ENCODE results near the gene ANLN. TPM values are rescaled to one million over a fixed set of nuclear protein-coding genes. Genes with fewer than 3 reads are reported as not detected.
"Not testable (repeated sequence)": the region's sequence is repeated elsewhere in the genome, so short reads cannot be mapped to it uniquely, and the experiment has no call there.

ANLN gene
- total and polyA plus RNA-seq, 2 experiments from 2014 or later: 8.2 to 31.3 TPM

- no peaks in the 10 kb centered on the region for H3K9me2 ChIP-seq (replicated peaks; ENCODE audit: insufficient read depth)
- H3K79me2 ChIP-seq: peaks cover 6% of the 10 kb centered on the region
- H3K36me3 ChIP-seq (replicated peaks; ENCODE audit: insufficient read depth, low read depth): no peaks in the 10 kb centered on the region
- WGBS (ENCODE audit: low lambda C conversion rate, missing lambda C conversion rate): 89% methylated on average over 1 of the region's 1 CpG
- no peaks in the 10 kb centered on the region for H3K4me1 ChIP-seq (ENCODE audit: insufficient read depth)
- TF ChIP-seq EZH2phosphoT487 (IDR thresholded peaks at IDR 0.05; ENCODE audit: low read depth, severe bottlenecking, unreplicated experiment) (no peak), EZH2 (IDR thresholded peaks at IDR 0.05; ENCODE audit: borderline replicate concordance) (no peak), CTCF (IDR thresholded peaks at IDR 0.05; ENCODE audit: poor library complexity) (no peak)
- no peaks in the 10 kb centered on the region for H4K20me1 ChIP-seq (ENCODE audit: insufficient read depth, poor library complexity, severe bottlenecking)
- H2AFZ ChIP-seq: no peak overlapping the region
- H3K4me3 ChIP-seq: no peak overlapping the region
- H3K27me3 ChIP-seq: no peaks in the 10 kb centered on the region
- H3K9me3 ChIP-seq (ENCODE audit: low read depth): no peaks in the 10 kb centered on the region
- H3K27ac ChIP-seq: no peak overlapping the region
- H3K4me2 ChIP-seq: no peak overlapping the region
- DNase-seq (ENCODE audit: low spot score): no peak
Observed at GRCh38 chr7:36369171-36369570, 20.5 kb upstream of the ANLN start.

- H3K9me2 ChIP-seq (replicated peaks; ENCODE audit: insufficient read depth): no peaks in the 10 kb centered on the region
- 91% methylated on average over 2 of the region's 2 CpGs for WGBS (ENCODE audit: low lambda C conversion rate, missing lambda C conversion rate)
- H3K79me2 ChIP-seq: peaks cover 6% of the 10 kb centered on the region
- no peaks in the 10 kb centered on the region for H3K9me3 ChIP-seq (ENCODE audit: low read depth)
- no peak overlapping the region for H2AFZ ChIP-seq
- no peaks in the 10 kb centered on the region for H3K27me3 ChIP-seq
- no peaks in the 10 kb centered on the region for H3K36me3 ChIP-seq (replicated peaks; ENCODE audit: insufficient read depth, low read depth)
- no peak overlapping the region for H3K4me2 ChIP-seq
- H4K20me1 ChIP-seq (ENCODE audit: insufficient read depth, poor library complexity, severe bottlenecking): no peaks in the 10 kb centered on the region
- no peaks in the 10 kb centered on the region for H3K4me1 ChIP-seq (ENCODE audit: insufficient read depth)
- DNase-seq (ENCODE audit: low spot score): no peak
- no peak for TF ChIP-seq EZH2 (IDR thresholded peaks at IDR 0.05; ENCODE audit: borderline replicate concordance)
- TF ChIP-seq EZH2phosphoT487 (IDR thresholded peaks at IDR 0.05; ENCODE audit: low read depth, severe bottlenecking, unreplicated experiment): no peak
- TF ChIP-seq CTCF (IDR thresholded peaks at IDR 0.05; ENCODE audit: poor library complexity): no peak
- H3K27ac ChIP-seq: no peak overlapping the region
- no peak overlapping the region for H3K4me3 ChIP-seq
Observed at GRCh38 chr7:36370046-36370445, 19.6 kb upstream of the ANLN start.

DNA sequence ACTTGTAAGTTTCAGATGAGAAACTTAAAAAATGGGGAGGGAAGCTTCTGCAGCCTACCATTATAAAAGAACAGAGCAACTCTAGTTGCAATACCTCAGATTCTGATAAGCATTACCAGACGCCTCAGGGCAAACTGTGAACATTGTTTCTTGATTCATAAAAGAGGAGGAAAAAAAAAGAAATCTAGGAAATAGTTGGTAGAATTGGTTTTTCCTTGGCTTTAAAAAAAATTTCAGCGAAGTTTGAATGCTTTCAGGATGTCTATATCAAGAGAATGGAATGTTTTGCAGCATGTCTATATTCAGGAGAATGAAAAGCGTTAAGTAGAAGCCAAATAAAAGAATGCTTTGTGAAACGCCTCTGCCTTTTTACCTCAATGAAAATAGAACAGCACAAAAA lies 17.5 kb upstream of the ANLN start:
- no peak overlapping the region for H3K4me2 ChIP-seq
- H3K4me3 ChIP-seq: no peak overlapping the region
- H3K27me3 ChIP-seq: no peaks in the 10 kb centered on the region
- H3K36me3 ChIP-seq (replicated peaks; ENCODE audit: insufficient read depth, low read depth): no peaks in the 10 kb centered on the region
- DNase-seq (ENCODE audit: low spot score): no peak
- no peaks in the 10 kb centered on the region for H3K79me2 ChIP-seq
- no peak overlapping the region for H3K27ac ChIP-seq
- H3K4me1 ChIP-seq (ENCODE audit: insufficient read depth): no peaks in the 10 kb centered on the region
- no peak for TF ChIP-seq EZH2 (IDR thresholded peaks at IDR 0.05; ENCODE audit: borderline replicate concordance)
- TF ChIP-seq CTCF (IDR thresholded peaks at IDR 0.05; ENCODE audit: poor library complexity): no peak
- no peak for TF ChIP-seq EZH2phosphoT487 (IDR thresholded peaks at IDR 0.05; ENCODE audit: low read depth, severe bottlenecking, unreplicated experiment)
- H2AFZ ChIP-seq: no peak overlapping the region
- H3K9me2 ChIP-seq (replicated peaks; ENCODE audit: insufficient read depth): no peaks in the 10 kb centered on the region
- WGBS (ENCODE audit: low lambda C conversion rate, missing lambda C conversion rate): 72% methylated on average over 4 of the region's 4 CpGs
- H3K9me3 ChIP-seq (ENCODE audit: low read depth): no peaks in the 10 kb centered on the region
- no peaks in the 10 kb centered on the region for H4K20me1 ChIP-seq (ENCODE audit: insufficient read depth, poor library complexity, severe bottlenecking)

- not testable (repeated sequence) for H3K27ac ChIP-seq; H3K4me3 ChIP-seq; H3K79me2 ChIP-seq; H3K4me1 ChIP-seq (ENCODE audit: insufficient read depth); H2AFZ ChIP-seq; DNase-seq (ENCODE audit: low spot score); H3K9me2 ChIP-seq (replicated peaks; ENCODE audit: insufficient read depth); H3K27me3 ChIP-seq; H3K36me3 ChIP-seq (replicated peaks; ENCODE audit: insufficient read depth, low read depth); H3K9me3 ChIP-seq (ENCODE audit: low read depth); H3K4me2 ChIP-seq; H4K20me1 ChIP-seq (ENCODE audit: insufficient read depth, poor library complexity, severe bottlenecking)
- 86% methylated on average over 7 of the region's 7 CpGs for WGBS (ENCODE audit: low lambda C conversion rate, missing lambda C conversion rate)
Observed at GRCh38 chr7:36378555-36378954, 11.1 kb upstream of the ANLN start.

Measured in hepatocyte (in vitro differentiated cells).